GM18505 (cell line): ENCODE measurements around the gene LRRC70.

Experiments
- ATAC-seq: cut with Tn5 transposase; IDR thresholded peaks from one replicate; pipeline ENCODE4 v1.9.1; 2021; ENCODE audit not compliant: unreplicated experiment
- POLR2A ChIP-seq: IDR thresholded peaks from 4 replicates; pipeline ENCODE4 v1.6.1; 2011; ENCODE audit warnings: borderline replicate concordance; ENCODE audit not compliant: insufficient read depth, insufficient read length; ENCODE audit errors: extremely low read depth

The LRRC70 gene

DNA sequence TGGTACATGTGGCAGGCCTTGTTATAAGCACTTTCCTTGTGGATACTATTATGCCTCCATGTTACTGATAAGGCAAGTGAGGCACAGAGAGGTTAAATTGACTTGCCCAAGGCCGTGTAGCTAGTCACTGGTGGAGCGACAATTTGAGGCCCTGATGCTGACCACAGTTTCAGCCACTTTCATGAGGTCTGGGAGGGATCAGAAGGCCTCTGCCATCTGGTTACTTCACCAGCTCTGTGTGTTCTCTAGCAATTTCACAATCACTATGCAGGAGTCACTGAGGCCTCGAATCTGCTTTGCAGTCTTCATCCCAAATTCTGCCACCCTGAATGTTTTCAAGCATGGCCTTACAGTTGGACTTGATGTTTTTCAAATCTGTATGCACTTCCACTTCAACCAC, 9.1 kb downstream of the LRRC70 start:
- ATAC-seq: no peak
- no peak for TF ChIP-seq POLR2A

DNA sequence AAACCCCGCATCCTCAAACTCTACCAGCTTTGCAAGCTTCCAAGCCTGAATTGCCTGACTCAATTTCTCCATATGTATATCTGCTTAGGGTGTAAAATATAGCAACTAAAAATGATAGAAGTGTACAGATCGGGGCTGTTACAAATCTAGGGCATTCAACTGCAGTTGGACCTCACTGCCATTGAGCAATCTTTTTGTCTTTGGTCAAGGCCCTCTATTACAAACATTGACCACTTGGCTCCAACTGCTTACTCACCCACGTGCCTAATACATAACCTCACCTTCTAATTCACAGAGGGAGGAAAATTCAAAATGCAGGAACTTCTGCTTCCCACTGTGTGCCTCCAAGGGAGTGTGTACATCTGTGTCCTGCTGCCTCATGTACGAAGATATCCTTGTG, 10.0 kb downstream of the LRRC70 start:
- no peak for TF ChIP-seq POLR2A
- no peak for ATAC-seq

DNA sequence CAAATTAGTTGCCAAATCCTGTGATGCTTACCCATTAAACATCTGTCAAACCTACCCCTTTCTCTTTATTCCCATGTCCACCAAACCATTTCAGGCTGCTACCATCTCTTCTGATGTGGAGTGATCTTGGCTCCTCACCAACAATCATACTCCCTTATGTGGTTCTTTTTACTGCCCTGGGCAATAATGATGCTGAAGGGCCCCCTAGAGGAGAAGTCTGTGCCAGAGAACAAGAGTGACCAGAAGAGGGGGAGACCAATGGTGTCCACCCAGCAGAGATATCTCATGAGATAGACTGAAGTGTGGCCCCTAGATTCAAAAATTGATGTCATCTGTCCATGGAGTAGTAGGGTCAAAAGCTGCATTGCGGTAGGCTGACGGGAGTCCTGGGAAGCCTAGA, 10.9 kb downstream of the LRRC70 start:
- no peak for ATAC-seq
- no peak for TF ChIP-seq POLR2A

DNA sequence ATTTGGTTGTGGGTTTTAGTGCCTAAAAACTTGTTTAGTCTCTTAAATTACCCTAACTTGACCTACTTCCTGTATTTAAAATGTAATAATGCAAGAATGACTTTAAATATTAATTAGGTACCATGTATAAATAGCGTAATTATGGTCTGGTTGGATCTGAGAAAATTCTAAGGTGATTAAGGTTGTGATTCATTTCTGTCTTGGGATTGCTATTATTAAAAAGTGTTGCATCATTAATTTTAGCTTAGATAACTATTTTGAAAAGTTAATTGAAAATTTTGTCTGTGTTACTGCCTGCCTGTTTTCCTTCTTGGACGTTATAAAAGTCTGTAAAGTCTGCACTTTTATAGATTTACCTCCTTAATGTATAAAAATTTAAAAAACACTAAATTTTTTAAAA, 11.8 kb downstream of the LRRC70 start:
- ATAC-seq: no peak
- TF ChIP-seq POLR2A: no peak

DNA sequence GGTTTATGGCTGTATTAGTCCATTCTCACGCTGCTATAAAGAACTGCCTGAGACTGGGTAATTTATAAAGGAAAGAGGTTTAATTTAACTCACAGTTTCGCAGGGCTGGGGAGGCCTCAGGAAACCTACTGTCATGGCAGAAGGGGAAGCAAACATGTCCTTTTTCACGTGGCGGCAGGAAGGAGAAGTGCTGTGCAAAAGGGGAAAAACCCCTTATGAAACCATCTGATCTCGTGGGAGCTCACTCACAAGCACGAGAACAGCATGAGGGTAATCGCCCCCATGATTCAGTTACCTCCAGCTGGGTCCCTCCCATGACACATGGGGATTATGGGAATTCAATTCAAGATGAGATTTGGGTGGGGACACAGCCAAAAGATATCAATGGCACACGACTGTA, 13.9 kb downstream of the LRRC70 start:
- ATAC-seq: no peak
- TF ChIP-seq POLR2A: no peak

DNA sequence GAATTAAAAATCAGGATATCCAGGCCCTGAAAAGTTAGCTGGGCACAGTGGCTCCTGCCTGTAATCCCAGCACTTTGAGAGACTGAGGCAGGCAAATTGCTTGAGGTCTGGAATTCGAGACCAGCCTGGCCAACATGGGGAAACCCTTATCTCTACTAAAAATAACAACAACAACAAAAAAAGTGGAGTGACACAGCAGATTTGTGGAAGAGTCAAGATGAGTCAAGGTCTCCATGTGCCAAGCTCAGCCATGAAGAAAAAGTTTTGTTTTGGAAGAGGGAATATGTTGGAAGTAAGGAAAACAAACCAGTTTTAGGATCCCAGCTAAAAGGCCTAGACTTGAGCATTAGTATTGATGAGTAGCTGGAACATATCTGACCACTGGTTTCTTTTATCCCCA, 14.7 kb downstream of the LRRC70 start:
- ATAC-seq: no peak
- no peak for TF ChIP-seq POLR2A

DNA sequence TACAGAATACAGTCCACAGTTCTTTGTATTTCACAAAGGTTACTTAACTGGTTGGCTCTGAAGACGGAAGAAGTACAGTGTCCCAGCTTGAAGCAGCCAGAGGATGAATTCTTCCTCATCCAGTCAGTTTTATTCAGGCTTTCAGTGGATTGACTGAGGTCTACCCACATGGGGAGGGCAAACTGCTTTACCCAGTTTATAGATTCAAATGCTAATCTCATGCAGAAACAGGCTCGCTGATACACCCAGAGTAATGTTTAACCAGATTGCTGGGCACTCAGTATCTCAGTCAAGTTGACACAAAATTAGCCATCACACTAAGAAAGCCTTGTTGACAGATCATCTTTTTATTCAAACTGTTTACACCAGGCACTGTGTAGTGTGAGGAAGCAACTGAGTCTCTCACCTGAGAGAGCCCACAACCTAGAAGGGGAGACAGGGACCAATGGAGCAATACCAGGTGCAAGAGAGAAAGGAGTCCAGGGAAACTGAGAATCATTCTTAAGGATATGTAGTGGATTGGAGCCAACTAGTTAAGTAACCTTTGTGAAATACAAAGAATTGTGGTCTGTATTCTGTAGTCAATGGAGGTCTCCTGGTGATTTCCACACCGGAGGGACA, 15.9 kb downstream of the LRRC70 start:
- no peak for TF ChIP-seq POLR2A
- no peak for ATAC-seq

DNA sequence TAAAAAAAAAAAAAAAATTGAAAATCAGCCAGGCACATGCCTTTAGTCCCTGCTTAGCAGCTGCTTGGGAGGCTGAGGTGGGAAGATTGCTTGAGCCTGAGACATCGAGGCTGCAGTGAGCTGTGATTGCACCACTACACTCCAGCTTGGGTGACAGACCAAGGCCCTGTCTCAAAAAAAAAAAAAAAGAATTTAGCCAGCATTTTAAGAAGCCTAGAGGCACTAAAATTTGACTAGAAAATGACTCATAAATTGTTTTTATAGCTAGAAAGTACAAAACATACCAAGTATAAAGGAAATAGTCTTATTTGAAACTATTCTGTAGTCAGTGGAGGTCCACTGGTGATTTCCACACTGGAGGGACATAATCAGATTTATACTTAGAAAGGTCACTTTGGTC, 17.5 kb downstream of the LRRC70 start:
- no peak for TF ChIP-seq POLR2A
- no peak for ATAC-seq

DNA sequence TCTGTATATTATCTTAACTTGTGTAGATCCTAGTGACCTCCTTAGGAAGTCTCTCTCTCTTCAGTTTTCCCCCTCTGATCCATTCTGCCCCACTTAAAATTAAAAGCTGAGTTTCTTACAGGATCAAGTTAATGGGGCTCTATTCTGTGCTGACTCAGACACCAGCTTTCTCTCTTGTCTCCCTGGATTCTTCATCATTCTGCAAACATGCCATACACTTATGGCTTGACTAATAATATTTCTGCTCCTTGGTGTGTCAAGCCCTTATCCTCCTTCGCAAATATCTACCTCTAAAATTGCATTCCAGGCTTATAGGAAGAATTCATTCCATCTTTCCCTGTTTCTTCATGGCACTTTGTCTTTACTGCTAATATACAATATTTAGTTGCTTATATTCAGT, 18.1 kb downstream of the LRRC70 start:
- no peak for ATAC-seq
- TF ChIP-seq POLR2A: no peak

DNA sequence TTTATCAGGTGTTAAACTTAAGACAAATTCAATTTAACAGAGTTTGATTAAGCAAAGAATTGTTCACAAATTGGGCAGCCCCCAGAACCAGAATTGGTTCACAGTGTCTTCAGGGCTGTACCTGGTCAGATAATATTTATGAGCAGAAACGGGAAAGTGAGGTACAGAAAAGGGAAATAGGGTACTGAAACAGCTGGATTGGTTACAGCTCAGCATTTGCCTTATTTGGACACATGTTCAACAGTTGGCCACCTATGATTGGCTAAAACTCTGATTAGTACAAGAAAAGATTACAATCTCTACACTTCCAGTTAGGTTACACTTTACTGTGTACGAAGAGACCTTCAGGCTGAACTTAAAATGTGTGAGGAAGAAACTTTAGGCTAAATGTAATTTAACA, 18.7 kb downstream of the LRRC70 start:
- TF ChIP-seq POLR2A: no peak
- no peak for ATAC-seq

DNA sequence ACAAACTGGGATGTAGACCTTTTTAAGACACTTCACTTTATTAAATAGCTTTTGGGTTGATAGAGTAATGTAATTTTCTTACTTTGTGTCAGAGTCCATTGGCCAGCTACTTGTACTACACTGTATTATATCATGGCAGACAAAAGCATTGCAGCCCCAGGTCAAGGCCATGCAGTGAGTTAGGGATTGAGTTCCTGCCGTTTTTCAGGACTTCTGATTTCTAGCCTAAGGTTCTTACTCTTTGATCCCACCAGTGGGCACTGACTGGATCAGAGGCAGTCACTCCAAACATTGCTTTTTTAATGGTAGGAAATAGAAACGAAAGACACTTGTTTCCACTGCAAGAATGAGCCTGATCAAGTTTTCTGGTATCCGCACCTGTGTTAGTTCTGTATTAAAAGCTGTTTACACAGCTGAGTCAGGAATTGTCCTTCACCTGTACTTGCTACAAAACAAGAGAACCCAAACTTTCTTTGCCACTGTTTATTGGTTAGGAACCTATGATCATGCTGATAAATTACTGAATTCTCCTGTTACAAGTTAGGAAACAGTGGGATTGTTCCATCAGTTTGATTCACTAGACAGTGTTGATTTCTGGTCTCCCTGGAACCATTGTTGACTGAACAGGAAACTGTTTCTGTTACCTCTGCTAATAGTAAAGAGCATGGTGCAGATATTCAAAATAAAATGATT, 22.1 kb downstream of the LRRC70 start:
- no peak for ATAC-seq
- TF ChIP-seq POLR2A: no peak

DNA sequence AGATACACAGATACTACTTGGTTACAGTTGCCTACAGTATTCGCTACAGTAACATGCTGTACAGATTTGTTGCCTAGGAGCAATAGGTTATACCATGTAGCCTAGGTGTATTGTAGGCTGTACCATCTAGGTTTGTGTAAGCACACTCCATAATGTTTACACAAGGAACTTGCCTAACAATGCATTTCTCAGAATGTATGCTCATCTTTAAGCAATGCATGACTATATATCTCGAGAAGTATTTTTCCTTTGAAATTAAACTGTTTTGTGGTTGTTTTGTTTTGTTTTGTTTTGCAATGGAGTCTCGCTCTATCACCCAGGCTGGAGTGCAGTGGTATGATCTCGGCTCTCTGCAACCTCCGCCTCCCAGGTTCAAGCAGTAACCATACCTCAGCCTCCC, 25.3 kb downstream of the LRRC70 start:
- no peak for TF ChIP-seq POLR2A
- no peak for ATAC-seq

DNA sequence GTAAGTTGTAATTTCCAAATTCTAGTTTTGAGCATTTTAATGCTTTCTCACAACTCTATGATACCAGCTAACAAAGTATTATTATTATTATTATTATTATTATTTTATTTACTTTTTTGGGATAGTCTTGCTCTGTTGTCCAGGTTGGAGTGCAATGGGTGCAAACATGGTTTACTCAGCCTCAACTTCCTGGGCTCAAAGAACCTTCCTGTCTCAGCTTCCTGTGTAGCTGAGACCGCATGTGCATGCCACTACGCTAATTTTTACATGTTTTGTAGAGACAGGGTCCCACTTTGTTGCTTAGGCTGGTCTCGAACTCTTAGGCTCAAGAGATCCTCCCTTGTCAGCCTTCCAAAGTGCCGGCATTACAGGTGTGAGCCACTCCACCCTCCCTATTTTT, 27.0 kb downstream of the LRRC70 start:
- TF ChIP-seq POLR2A: no peak
- no peak for ATAC-seq

DNA sequence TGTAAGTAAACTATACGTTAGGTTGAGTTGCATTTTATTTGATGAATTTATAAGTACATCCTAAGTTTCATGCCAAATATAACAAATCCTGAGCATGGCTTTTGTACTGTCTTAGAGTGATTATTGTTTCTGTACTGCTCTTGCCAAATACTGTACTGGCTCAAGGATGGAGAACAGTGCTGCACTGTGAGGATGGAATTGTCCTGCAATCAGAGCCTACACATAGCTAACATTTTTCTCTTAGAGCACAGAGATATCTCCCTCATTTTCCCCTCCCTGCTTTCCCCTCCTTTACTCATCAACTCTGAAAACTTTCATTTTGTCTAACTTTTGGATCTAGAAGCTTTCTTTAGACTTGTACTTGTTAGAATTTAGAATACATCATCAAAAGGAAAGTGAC, 28.3 kb downstream of the LRRC70 start:
- no peak for TF ChIP-seq POLR2A
- no peak for ATAC-seq
